Choroid plexus epithelial cell (primary cell): ENCODE measurements around the gene CEBPB.

ENCODE experiments used
- DNase-seq: peaks from one replicate; pipeline ENCODE4 v3.0.0-alpha.2; 2010; ENCODE audit warnings: low read depth
- H3K4me3 ChIP-seq: 2 replicates; pipeline ENCODE4 v1.5.1; 2011; ENCODE audit warnings: low read depth, mild to moderate bottlenecking, control low read depth, low read length, moderate library complexity
- TF ChIP-seq, protein P1 (sequence below): conservative IDR thresholded peaks from 2 replicates; pipeline ENCODE4 v1.5.1; 2011; ENCODE audit warnings: low read depth, mild to moderate bottlenecking, control low read depth, inconsistent platforms, low read length, moderate library complexity

Gene CEBPB

GRCh38 chr20:50191065-50191543 lies 474 bp downstream of the CEBPB start:
- peak; percentile 90 for DNase-seq
- peak overlapping the region; percentile 96 for H3K4me3 ChIP-seq
- TF ChIP-seq, protein P1, sequence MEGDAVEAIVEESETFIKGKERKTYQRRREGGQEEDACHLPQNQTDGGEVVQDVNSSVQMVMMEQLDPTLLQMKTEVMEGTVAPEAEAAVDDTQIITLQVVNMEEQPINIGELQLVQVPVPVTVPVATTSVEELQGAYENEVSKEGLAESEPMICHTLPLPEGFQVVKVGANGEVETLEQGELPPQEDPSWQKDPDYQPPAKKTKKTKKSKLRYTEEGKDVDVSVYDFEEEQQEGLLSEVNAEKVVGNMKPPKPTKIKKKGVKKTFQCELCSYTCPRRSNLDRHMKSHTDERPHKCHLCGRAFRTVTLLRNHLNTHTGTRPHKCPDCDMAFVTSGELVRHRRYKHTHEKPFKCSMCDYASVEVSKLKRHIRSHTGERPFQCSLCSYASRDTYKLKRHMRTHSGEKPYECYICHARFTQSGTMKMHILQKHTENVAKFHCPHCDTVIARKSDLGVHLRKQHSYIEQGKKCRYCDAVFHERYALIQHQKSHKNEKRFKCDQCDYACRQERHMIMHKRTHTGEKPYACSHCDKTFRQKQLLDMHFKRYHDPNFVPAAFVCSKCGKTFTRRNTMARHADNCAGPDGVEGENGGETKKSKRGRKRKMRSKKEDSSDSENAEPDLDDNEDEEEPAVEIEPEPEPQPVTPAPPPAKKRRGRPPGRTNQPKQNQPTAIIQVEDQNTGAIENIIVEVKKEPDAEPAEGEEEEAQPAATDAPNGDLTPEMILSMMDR, result no peak

DNA sequence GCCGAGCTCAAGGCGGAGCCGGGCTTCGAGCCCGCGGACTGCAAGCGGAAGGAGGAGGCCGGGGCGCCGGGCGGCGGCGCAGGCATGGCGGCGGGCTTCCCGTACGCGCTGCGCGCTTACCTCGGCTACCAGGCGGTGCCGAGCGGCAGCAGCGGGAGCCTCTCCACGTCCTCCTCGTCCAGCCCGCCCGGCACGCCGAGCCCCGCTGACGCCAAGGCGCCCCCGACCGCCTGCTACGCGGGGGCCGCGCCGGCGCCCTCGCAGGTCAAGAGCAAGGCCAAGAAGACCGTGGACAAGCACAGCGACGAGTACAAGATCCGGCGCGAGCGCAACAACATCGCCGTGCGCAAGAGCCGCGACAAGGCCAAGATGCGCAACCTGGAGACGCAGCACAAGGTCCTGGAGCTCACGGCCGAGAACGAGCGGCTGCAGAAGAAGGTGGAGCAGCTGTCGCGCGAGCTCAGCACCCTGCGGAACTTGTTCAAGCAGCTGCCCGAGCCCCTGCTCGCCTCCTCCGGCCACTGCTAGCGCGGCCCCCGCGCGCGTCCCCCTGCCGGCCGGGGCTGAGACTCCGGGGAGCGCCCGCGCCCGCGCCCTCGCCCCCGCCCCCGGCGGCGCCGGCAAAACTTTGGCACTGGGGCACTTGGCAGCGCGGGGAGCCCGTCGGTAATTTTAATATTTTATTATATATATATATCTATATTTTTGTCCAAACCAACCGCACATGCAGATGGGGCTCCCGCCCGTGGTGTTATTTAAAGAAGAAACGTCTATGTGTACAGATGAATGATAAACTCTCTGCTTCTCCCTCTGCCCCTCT lies 1.1 kb downstream of the CEBPB start:
- peak overlapping the region; percentile 96 for H3K4me3 ChIP-seq
- peak; percentile 58 for DNase-seq
- TF ChIP-seq, protein P1, result peak; percentile 21

DNA sequence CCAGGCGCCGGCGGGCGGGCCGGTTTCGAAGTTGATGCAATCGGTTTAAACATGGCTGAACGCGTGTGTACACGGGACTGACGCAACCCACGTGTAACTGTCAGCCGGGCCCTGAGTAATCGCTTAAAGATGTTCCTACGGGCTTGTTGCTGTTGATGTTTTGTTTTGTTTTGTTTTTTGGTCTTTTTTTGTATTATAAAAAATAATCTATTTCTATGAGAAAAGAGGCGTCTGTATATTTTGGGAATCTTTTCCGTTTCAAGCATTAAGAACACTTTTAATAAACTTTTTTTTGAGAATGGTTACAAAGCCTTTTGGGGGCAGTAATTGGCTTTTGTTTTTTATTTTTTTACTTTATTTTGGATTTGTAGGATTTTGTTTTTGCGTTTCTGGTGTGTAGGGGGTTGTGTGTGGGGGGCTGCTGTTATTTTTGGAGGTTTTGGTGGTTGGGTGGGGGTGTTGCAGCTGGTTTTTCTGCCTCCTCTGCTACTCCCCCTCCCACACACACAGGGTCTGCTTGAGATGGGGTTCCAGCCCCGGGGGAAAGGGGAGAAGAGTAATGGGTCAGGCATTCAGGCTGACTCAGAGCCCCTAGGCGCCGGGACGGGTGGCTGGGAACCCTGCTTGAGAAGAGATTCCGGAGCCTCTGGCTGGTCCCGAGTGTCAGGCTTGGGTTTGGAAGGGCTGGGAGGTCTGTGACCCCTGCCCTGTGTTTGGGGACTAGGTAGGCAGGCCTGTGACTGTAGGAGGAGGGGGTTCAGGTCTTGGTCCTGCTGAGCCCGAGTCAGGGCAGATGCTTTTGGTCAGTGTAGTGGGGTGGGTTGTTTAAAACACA lies 2.0 kb downstream of the CEBPB start:
- TF ChIP-seq, protein P1, result no peak
- H3K4me3 ChIP-seq, result peak overlapping the region; percentile 96
- DNase-seq, result peak; percentile 92

- DNase-seq, result peak; percentile 25
Observed at GRCh38 chr20:50193199-50193835, 2.7 kb downstream of the CEBPB start.

DNA sequence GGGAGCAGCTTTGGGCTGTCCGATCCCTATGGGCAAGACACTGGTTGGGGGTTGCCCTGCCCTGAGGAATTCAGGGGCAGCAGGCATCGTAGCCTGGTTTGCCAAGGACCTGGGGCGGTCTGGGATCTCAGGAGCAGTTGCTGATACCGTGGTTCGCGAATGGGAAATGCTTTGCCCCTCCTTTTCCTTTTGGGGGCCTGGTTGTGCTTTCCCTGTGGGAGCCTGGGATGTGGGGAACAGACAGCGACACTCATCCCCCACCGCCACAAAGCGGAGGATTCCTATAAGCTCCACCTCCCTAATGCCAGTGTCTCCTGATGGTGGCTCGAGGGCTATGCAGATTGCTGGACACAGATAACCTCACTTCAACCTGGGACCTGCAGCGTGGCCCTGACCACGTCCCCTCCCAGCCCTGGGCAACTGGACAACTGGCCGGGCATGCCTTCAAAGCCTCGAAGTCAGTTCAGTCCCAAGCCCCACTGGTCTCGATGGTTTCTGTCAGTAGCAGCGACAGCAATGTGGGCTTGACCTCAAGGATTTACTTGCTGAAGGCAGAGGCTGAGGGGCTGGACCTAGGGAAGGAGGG lies 3.3 kb downstream of the CEBPB start:
- peak overlapping the region; percentile 96 for H3K4me3 ChIP-seq
- DNase-seq, result peak; percentile 30
- TF ChIP-seq, protein P1, result no peak

More at GRCh38 chr20:50193199-50193835, 2.7 kb downstream of the CEBPB start:
- peak overlapping the region; percentile 96 for H3K4me3 ChIP-seq
- TF ChIP-seq, protein P1, result no peak

DNA sequence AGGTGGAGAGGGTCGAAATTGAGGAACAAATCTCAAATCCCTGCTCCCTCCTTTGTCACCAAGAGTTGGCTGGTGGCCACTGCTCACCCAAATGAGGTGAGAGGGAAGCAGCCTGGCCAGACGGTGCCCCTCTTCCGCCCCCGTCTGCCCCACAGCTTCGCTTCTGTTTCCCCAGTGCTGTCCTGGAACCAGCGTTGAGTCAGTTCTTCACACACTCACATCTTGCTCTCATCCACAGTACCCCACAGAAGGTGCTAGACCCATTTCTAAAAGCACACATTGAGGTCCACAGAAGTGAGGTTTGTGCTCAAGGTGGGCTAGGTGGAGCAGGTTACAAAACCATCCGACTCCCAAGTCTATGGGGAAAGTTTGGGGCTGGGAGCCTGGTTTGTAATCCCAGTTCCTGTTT lies 3.8 kb downstream of the CEBPB start:
- H3K4me3 ChIP-seq, result peak overlapping the region; percentile 96
- no peak for DNase-seq
- TF ChIP-seq, protein P1, result no peak
